ENCODE data around the gene NPC1L1. TPM values are rescaled to one million over a fixed set of nuclear protein-coding genes. Genes with fewer than 3 reads are reported as not detected.

Gene NPC1L1
- total RNA-seq: not detected

- no peak within 1 kb of the TSS for H3K4me3 Mint-ChIP-seq
- no peaks in the 10 kb centered on the region for H3K9me3 Mint-ChIP-seq
- DNase-seq: no peak
- no peak within 1 kb of the TSS for H3K27ac Mint-ChIP-seq
- H3K4me1 Mint-ChIP-seq: no peaks in the 10 kb centered on the region
- H3K36me3 Mint-ChIP-seq: no peaks in the 10 kb centered on the region
- H3K27me3 Mint-ChIP-seq: no peaks in the 10 kb centered on the region
Observed at GRCh38 chr7:44541028-44541869, at the start of gene NPC1L1. Gene NPC1L1, minus strand, starts transcription at chr7:44541330. Its CDS starts 71 bp downstream, at chr7:44541259.

GRCh38 chr7:44590910-44591309 lies 49.8 kb upstream of the NPC1L1 start:
- no peaks in the 10 kb centered on the region for H3K9me3 Mint-ChIP-seq
- DNase-seq: no peak
- H3K27me3 Mint-ChIP-seq: no peaks in the 10 kb centered on the region
- H3K4me1 Mint-ChIP-seq: peaks cover 3% of the 10 kb centered on the region
- no peak overlapping the region for H3K27ac Mint-ChIP-seq
- H3K36me3 Mint-ChIP-seq: no peaks in the 10 kb centered on the region
- H3K4me3 Mint-ChIP-seq: no peak overlapping the region

- H3K27ac Mint-ChIP-seq: no peak overlapping the region
- no peaks in the 10 kb centered on the region for H3K27me3 Mint-ChIP-seq
- H3K9me3 Mint-ChIP-seq: no peaks in the 10 kb centered on the region
- peak; percentile 36 for DNase-seq
- H3K36me3 Mint-ChIP-seq: no peaks in the 10 kb centered on the region
- H3K4me3 Mint-ChIP-seq: no peak overlapping the region
- peaks cover 3% of the 10 kb centered on the region for H3K4me1 Mint-ChIP-seq
Observed at GRCh38 chr7:44587843-44588711, 46.9 kb upstream of the NPC1L1 start.

- no peak for DNase-seq
- H3K4me1 Mint-ChIP-seq: peaks cover 27% of the 10 kb centered on the region
- H3K27me3 Mint-ChIP-seq: peaks cover 3% of the 10 kb centered on the region
- peak overlapping the region; percentile 92 for H3K4me3 Mint-ChIP-seq
- no peaks in the 10 kb centered on the region for H3K9me3 Mint-ChIP-seq
- H3K36me3 Mint-ChIP-seq: peaks cover 22% of the 10 kb centered on the region
- H3K27ac Mint-ChIP-seq: peak overlapping the region; percentile 90
Observed at GRCh38 chr7:44583146-44583865, 42.2 kb upstream of the NPC1L1 start.

GRCh38 chr7:44581879-44582603 lies 40.9 kb upstream of the NPC1L1 start, which contains the start of gene TMED4:
Gene TMED4, minus strand, starts transcription at chr7:44582231. Its CDS starts 25 bp downstream, at chr7:44582206.
- Mint-ChIP-seq H3K9me3 (no peaks in the 10 kb centered on the region), H3K27me3 (peaks cover 3% of the 10 kb centered on the region), H3K4me3 (peak within 1 kb of the TSS; percentile 92), H3K27ac (peak within 1 kb of the TSS; percentile 90), H3K4me1 (peaks cover 30% of the 10 kb centered on the region), H3K36me3 (peaks cover 23% of the 10 kb centered on the region)
- peak; percentile 100 for DNase-seq

- peak overlapping the region; percentile 90 for H3K27ac Mint-ChIP-seq
- peaks cover 24% of the 10 kb centered on the region for H3K36me3 Mint-ChIP-seq
- peak; percentile 53 for DNase-seq
- H3K9me3 Mint-ChIP-seq: no peaks in the 10 kb centered on the region
- H3K4me3 Mint-ChIP-seq: peak overlapping the region; percentile 92
- peaks cover 30% of the 10 kb centered on the region for H3K4me1 Mint-ChIP-seq
- peaks cover 3% of the 10 kb centered on the region for H3K27me3 Mint-ChIP-seq
Observed at GRCh38 chr7:44580945-44581878, 40.1 kb upstream of the NPC1L1 start.

- H3K4me1 Mint-ChIP-seq: peaks cover 47% of the 10 kb centered on the region
- DNase-seq: no peak
- no peaks in the 10 kb centered on the region for H3K9me3 Mint-ChIP-seq
- peaks cover 53% of the 10 kb centered on the region for H3K36me3 Mint-ChIP-seq
- H3K27ac Mint-ChIP-seq: peak overlapping the region; percentile 46
- no peaks in the 10 kb centered on the region for H3K27me3 Mint-ChIP-seq
- H3K4me3 Mint-ChIP-seq: no peak overlapping the region
Observed at GRCh38 chr7:44576228-44576627, 35.1 kb upstream of the NPC1L1 start.

GRCh38 chr7:44575054-44575453 lies 33.9 kb upstream of the NPC1L1 start:
- H3K4me3 Mint-ChIP-seq: peak overlapping the region; percentile 89
- H3K27me3 Mint-ChIP-seq: no peaks in the 10 kb centered on the region
- no peak for DNase-seq
- no peaks in the 10 kb centered on the region for H3K9me3 Mint-ChIP-seq
- peak overlapping the region; percentile 96 for H3K27ac Mint-ChIP-seq
- H3K36me3 Mint-ChIP-seq: peaks cover 53% of the 10 kb centered on the region
- H3K4me1 Mint-ChIP-seq: peaks cover 39% of the 10 kb centered on the region

GRCh38 chr7:44574287-44574872 lies 33.2 kb upstream of the NPC1L1 start:
- no peak for DNase-seq
- Mint-ChIP-seq H3K9me3 (no peaks in the 10 kb centered on the region), H3K36me3 (peaks cover 54% of the 10 kb centered on the region), H3K27ac (peak overlapping the region; percentile 96), H3K4me1 (peaks cover 39% of the 10 kb centered on the region), H3K4me3 (peak overlapping the region; percentile 89), H3K27me3 (no peaks in the 10 kb centered on the region)

- peak; percentile 93 for DNase-seq
- H3K4me1 Mint-ChIP-seq: peaks cover 42% of the 10 kb centered on the region
- H3K36me3 Mint-ChIP-seq: peaks cover 52% of the 10 kb centered on the region
- peak within 1 kb of the TSS; percentile 96 for H3K27ac Mint-ChIP-seq
- no peaks in the 10 kb centered on the region for H3K27me3 Mint-ChIP-seq
- peak within 1 kb of the TSS; percentile 89 for H3K4me3 Mint-ChIP-seq
- no peaks in the 10 kb centered on the region for H3K9me3 Mint-ChIP-seq
Observed at GRCh38 chr7:44573464-44574286, 32.5 kb upstream of the NPC1L1 start, which contains the start of gene DDX56. Gene DDX56, minus strand, starts transcription at chr7:44573908. Its CDS starts 13 bp downstream, at chr7:44573895.

GRCh38 chr7:44572771-44573170 lies 31.6 kb upstream of the NPC1L1 start:
- peaks cover 51% of the 10 kb centered on the region for H3K36me3 Mint-ChIP-seq
- no peaks in the 10 kb centered on the region for H3K9me3 Mint-ChIP-seq
- H3K4me3 Mint-ChIP-seq: peak overlapping the region; percentile 89
- peak overlapping the region; percentile 96 for H3K27ac Mint-ChIP-seq
- H3K27me3 Mint-ChIP-seq: no peaks in the 10 kb centered on the region
- peaks cover 36% of the 10 kb centered on the region for H3K4me1 Mint-ChIP-seq
- DNase-seq: no peak

GRCh38 chr7:44569959-44570358 lies 28.8 kb upstream of the NPC1L1 start:
- Mint-ChIP-seq H3K4me3 (no peak overlapping the region), H3K4me1 (peaks cover 42% of the 10 kb centered on the region), H3K36me3 (peaks cover 61% of the 10 kb centered on the region), H3K27me3 (no peaks in the 10 kb centered on the region), H3K27ac (peak overlapping the region; percentile 25), H3K9me3 (no peaks in the 10 kb centered on the region)
- no peak for DNase-seq
